HG02678 (cell line): ENCODE data around the gene OR5A1.

Source experiments
- ATAC-seq: cut with Tn5 transposase; IDR thresholded peaks from one replicate; pipeline ENCODE4 v1.9.1; 2021; ENCODE audit warnings: mild to moderate bottlenecking, moderate library complexity; ENCODE audit not compliant: unreplicated experiment

Gene OR5A1

GRCh38 chr11:59475176-59475575 lies 38.9 kb downstream of the OR5A1 start:
- no peak for ATAC-seq

- no peak for ATAC-seq
Measured at GRCh38 chr11:59479906-59480305, 43.6 kb downstream of the OR5A1 start.

- ATAC-seq, result no peak
Measured at GRCh38 chr11:59480359-59480758, 44.1 kb downstream of the OR5A1 start.
